ENCODE results near the gene CDH26.
"Not testable (repeated sequence)": the region's sequence is repeated elsewhere in the genome, so short reads cannot be mapped to it uniquely, and the experiment has no call there.

CDH26 gene

GRCh38 chr20:60021104-60021503 lies 62.9 kb downstream of the CDH26 start:
- DNase-seq: no peak

- DNase-seq: no peak
These were observed 64.6 kb downstream of the CDH26 start for GRCh38 chr20:60022849-60023248.

- DNase-seq: no peak
These were observed 66.0 kb downstream of the CDH26 start for GRCh38 chr20:60024245-60024644.

- no peak for DNase-seq
These were observed 66.6 kb downstream of the CDH26 start for GRCh38 chr20:60024801-60025200.

- no peak for DNase-seq
These were observed 67.8 kb downstream of the CDH26 start for GRCh38 chr20:60026010-60026409.

GRCh38 chr20:60030471-60030870 lies 72.2 kb downstream of the CDH26 start:
- no peak for DNase-seq

- no peak for DNase-seq
These were observed 72.9 kb downstream of the CDH26 start for GRCh38 chr20:60031107-60031506.

- DNase-seq: no peak
These were observed 76.2 kb downstream of the CDH26 start for GRCh38 chr20:60034231-60035110.

- DNase-seq: no peak
These were observed 77.3 kb downstream of the CDH26 start for GRCh38 chr20:60035486-60035885.

GRCh38 chr20:60036346-60036745 lies 78.1 kb downstream of the CDH26 start:
- DNase-seq: no peak

- no peak for DNase-seq
These were observed 78.7 kb downstream of the CDH26 start for GRCh38 chr20:60036746-60037499.

GRCh38 chr20:60038400-60039008 lies 80.3 kb downstream of the CDH26 start:
- no peak for DNase-seq

- DNase-seq: no peak
These were observed 81.3 kb downstream of the CDH26 start for GRCh38 chr20:60039526-60039925.

GRCh38 chr20:60040471-60041162 lies 82.4 kb downstream of the CDH26 start:
- DNase-seq: no peak

GRCh38 chr20:60041436-60042165 lies 83.4 kb downstream of the CDH26 start:
- not testable (repeated sequence) for DNase-seq

GRCh38 chr20:60043435-60043834 lies 85.2 kb downstream of the CDH26 start:
- no peak for DNase-seq

GRCh38 chr20:60046011-60046413 lies 87.8 kb downstream of the CDH26 start:
- no peak for DNase-seq

GRCh38 chr20:60046436-60046835 lies 88.2 kb downstream of the CDH26 start:
- no peak for DNase-seq

- no peak for DNase-seq
These were observed 88.6 kb downstream of the CDH26 start for GRCh38 chr20:60046860-60047259.

GRCh38 chr20:60048634-60049521 lies 90.7 kb downstream of the CDH26 start:
- DNase-seq: no peak

GRCh38 chr20:60049601-60050000 lies 91.4 kb downstream of the CDH26 start:
- no peak for DNase-seq

Measured in NCI-H774 (cell line).